ENCODE measurements around the gene VAPB.

Gene VAPB

DNA sequence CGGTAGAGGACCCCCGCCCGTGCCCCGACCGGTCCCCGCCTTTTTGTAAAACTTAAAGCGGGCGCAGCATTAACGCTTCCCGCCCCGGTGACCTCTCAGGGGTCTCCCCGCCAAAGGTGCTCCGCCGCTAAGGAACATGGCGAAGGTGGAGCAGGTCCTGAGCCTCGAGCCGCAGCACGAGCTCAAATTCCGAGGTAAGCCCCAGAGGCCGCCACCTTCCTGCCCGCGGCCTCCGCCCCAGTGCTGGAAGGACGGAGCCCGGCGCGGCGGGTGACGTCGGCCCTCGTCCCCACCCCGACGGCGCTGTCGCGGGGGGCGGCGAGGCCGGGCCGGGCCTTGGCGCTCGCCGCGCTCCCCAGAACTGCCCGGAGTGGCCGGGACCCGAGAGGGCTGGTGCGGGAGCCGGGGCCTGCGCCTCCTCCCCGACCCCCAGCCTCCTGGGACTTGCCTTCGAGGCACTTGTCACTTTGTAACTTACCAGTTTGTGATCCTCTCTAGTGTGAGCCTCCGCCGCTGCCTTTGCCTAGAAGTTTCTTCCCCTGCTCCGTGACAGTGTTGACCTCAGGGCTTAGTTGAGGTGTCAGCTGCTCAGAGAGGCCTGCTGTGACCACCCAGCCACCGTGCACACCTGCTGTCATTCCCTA is 417 bp downstream of the VAPB start:
- peak; percentile 64 for ATAC-seq
- no peak for TF ChIP-seq SNAI2 (CRISPR knock-in tag; IDR thresholded peaks at IDR 0.05)
- TF ChIP-seq ESRRG (CRISPR knock-in tag; IDR thresholded peaks at IDR 0.05): no peak
- TF ChIP-seq, protein P1, sequence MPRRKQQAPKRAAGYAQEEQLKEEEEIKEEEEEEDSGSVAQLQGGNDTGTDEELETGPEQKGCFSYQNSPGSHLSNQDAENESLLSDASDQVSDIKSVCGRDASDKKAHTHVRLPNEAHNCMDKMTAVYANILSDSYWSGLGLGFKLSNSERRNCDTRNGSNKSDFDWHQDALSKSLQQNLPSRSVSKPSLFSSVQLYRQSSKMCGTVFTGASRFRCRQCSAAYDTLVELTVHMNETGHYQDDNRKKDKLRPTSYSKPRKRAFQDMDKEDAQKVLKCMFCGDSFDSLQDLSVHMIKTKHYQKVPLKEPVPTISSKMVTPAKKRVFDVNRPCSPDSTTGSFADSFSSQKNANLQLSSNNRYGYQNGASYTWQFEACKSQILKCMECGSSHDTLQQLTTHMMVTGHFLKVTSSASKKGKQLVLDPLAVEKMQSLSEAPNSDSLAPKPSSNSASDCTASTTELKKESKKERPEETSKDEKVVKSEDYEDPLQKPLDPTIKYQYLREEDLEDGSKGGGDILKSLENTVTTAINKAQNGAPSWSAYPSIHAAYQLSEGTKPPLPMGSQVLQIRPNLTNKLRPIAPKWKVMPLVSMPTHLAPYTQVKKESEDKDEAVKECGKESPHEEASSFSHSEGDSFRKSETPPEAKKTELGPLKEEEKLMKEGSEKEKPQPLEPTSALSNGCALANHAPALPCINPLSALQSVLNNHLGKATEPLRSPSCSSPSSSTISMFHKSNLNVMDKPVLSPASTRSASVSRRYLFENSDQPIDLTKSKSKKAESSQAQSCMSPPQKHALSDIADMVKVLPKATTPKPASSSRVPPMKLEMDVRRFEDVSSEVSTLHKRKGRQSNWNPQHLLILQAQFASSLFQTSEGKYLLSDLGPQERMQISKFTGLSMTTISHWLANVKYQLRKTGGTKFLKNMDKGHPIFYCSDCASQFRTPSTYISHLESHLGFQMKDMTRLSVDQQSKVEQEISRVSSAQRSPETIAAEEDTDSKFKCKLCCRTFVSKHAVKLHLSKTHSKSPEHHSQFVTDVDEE (CRISPR knock-in tag; IDR thresholded peaks at IDR 0.05): no peak
- no peak for TF ChIP-seq BACH2 (CRISPR knock-in tag; IDR thresholded peaks at IDR 0.05; ENCODE audit: borderline replicate concordance)
- no peak for TF ChIP-seq ZNF8 (CRISPR knock-in tag; IDR thresholded peaks at IDR 0.05)
- no peak for TF ChIP-seq ZFP30 (CRISPR knock-in tag; IDR thresholded peaks at IDR 0.05)
- no peak for TF ChIP-seq GLIS3 (CRISPR knock-in tag; IDR thresholded peaks at IDR 0.05)
- TF ChIP-seq, protein P2, sequence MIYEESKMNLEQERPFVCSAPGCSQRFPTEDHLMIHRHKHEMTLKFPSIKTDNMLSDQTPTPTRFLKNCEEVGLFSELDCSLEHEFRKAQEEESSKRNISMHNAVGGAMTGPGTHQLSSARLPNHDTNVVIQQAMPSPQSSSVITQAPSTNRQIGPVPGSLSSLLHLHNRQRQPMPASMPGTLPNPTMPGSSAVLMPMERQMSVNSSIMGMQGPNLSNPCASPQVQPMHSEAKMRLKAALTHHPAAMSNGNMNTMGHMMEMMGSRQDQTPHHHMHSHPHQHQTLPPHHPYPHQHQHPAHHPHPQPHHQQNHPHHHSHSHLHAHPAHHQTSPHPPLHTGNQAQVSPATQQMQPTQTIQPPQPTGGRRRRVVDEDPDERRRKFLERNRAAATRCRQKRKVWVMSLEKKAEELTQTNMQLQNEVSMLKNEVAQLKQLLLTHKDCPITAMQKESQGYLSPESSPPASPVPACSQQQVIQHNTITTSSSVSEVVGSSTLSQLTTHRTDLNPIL (CRISPR knock-in tag; IDR thresholded peaks at IDR 0.05; ENCODE audit: low read depth): no peak
- TF ChIP-seq ZNF565 (CRISPR knock-in tag; conservative IDR thresholded peaks at IDR 0.05; ENCODE audit: low read depth): no peak
- no peak for TF ChIP-seq ZNF70 (CRISPR knock-in tag; IDR thresholded peaks at IDR 0.05)
- TF ChIP-seq TCF4 (CRISPR knock-in tag; IDR thresholded peaks at IDR 0.05; ENCODE audit: borderline replicate concordance): no peak
- TF ChIP-seq, protein P3, sequence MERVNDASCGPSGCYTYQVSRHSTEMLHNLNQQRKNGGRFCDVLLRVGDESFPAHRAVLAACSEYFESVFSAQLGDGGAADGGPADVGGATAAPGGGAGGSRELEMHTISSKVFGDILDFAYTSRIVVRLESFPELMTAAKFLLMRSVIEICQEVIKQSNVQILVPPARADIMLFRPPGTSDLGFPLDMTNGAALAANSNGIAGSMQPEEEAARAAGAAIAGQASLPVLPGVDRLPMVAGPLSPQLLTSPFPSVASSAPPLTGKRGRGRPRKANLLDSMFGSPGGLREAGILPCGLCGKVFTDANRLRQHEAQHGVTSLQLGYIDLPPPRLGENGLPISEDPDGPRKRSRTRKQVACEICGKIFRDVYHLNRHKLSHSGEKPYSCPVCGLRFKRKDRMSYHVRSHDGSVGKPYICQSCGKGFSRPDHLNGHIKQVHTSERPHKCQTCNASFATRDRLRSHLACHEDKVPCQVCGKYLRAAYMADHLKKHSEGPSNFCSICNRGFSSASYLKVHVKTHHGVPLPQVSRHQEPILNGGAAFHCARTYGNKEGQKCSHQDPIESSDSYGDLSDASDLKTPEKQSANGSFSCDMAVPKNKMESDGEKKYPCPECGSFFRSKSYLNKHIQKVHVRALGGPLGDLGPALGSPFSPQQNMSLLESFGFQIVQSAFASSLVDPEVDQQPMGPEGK (CRISPR knock-in tag; IDR thresholded peaks at IDR 0.05; ENCODE audit: borderline replicate concordance): no peak

DNA sequence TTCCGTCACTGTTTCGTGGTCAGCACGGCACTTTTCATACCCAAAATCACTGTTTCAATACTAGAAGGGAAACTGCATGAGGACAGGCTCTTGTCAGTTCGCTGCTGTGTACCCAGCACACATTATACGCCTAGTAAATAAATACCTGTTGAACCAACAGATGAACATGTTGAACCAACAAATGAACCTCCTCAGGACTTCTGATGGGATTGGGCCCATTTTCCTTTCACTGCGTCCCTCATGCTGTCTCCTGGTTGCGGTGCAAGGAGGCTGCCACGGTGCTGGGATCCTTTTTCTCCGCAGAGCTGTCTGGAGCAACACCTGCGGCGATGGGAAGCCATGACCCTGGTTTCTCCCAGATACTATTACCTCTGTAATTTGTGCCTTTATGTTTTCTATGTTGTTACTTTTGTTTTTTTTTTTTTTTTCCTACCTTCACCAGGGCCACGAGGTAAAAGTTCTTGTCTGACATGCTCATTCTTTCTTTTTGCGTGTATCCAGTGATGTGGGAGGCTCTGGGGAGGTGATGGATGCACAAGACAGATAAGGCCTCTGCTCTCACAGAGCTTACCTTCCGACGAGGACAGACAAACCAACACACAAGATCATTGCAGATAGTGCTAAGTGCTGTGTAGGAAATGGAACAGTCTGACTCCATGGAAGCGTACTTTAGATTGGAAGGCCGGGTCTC is 1.1 kb downstream of the VAPB start:
- no peak for ATAC-seq
- no peak for TF ChIP-seq ZNF565 (CRISPR knock-in tag; conservative IDR thresholded peaks at IDR 0.05; ENCODE audit: low read depth)
- TF ChIP-seq, protein P4, sequence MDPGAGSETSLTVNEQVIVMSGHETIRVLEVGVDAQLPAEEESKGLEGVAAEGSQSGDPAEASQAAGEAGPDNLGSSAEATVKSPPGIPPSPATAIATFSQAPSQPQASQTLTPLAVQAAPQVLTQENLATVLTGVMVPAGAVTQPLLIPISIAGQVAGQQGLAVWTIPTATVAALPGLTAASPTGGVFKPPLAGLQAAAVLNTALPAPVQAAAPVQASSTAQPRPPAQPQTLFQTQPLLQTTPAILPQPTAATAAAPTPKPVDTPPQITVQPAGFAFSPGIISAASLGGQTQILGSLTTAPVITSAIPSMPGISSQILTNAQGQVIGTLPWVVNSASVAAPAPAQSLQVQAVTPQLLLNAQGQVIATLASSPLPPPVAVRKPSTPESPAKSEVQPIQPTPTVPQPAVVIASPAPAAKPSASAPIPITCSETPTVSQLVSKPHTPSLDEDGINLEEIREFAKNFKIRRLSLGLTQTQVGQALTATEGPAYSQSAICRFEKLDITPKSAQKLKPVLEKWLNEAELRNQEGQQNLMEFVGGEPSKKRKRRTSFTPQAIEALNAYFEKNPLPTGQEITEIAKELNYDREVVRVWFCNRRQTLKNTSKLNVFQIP (CRISPR knock-in tag; IDR thresholded peaks at IDR 0.05; ENCODE audit: borderline replicate concordance, low read depth): no peak
- TF ChIP-seq, protein P2 (CRISPR knock-in tag; IDR thresholded peaks at IDR 0.05; ENCODE audit: low read depth): no peak
- no peak for TF ChIP-seq ARNTL (CRISPR knock-in tag; IDR thresholded peaks at IDR 0.05; ENCODE audit: borderline replicate concordance, low read depth)
- TF ChIP-seq BACH2 (CRISPR knock-in tag; IDR thresholded peaks at IDR 0.05; ENCODE audit: borderline replicate concordance): no peak
- TF ChIP-seq, protein P3 (CRISPR knock-in tag; IDR thresholded peaks at IDR 0.05; ENCODE audit: borderline replicate concordance): no peak
- TF ChIP-seq ZFP30 (CRISPR knock-in tag; IDR thresholded peaks at IDR 0.05): no peak
- no peak for TF ChIP-seq GLIS3 (CRISPR knock-in tag; IDR thresholded peaks at IDR 0.05)
- TF ChIP-seq ZNF70 (CRISPR knock-in tag; IDR thresholded peaks at IDR 0.05): no peak
- TF ChIP-seq ZC3H10 (CRISPR knock-in tag; IDR thresholded peaks at IDR 0.05): no peak
- TF ChIP-seq ZNF8 (CRISPR knock-in tag; IDR thresholded peaks at IDR 0.05): no peak
- TF ChIP-seq TOX (CRISPR knock-in tag; IDR thresholded peaks at IDR 0.05; ENCODE audit: borderline replicate concordance): no peak
- TF ChIP-seq TCF4 (CRISPR knock-in tag; IDR thresholded peaks at IDR 0.05; ENCODE audit: borderline replicate concordance): no peak
- TF ChIP-seq RARB (CRISPR knock-in tag; IDR thresholded peaks at IDR 0.05): no peak
